GM20000 (cell line): ENCODE results near the gene TBC1D16.

ENCODE experiments used
- DNase-seq: peaks from one replicate; pipeline ENCODE4 v3.0.0; 2012; ENCODE audit warnings: low spot score
- CTCF ChIP-seq: IDR thresholded peaks from 2 replicates; pipeline ENCODE4 v1.5.1; 2012; ENCODE audit warnings: mild to moderate bottlenecking, control low read depth; ENCODE audit errors: extremely low read depth, missing control alignments

The TBC1D16 gene

GRCh38 chr17:79911430-79912399 is 124.0 kb downstream of the TBC1D16 start:
- TF ChIP-seq CTCF: no peak
- no peak for DNase-seq

- no peak for DNase-seq
- TF ChIP-seq CTCF: no peak
These were observed 124.7 kb downstream of the TBC1D16 start for GRCh38 chr17:79910985-79911361.

GRCh38 chr17:79909121-79909520 is 126.6 kb downstream of the TBC1D16 start:
- TF ChIP-seq CTCF: no peak
- no peak for DNase-seq

GRCh38 chr17:79907850-79908249 is 127.8 kb downstream of the TBC1D16 start:
- no peak for TF ChIP-seq CTCF
- DNase-seq: no peak

GRCh38 chr17:79907217-79907715 is 128.4 kb downstream of the TBC1D16 start:
- no peak for TF ChIP-seq CTCF
- DNase-seq: no peak

- DNase-seq: no peak
- TF ChIP-seq CTCF: no peak
These were observed 129.8 kb downstream of the TBC1D16 start for GRCh38 chr17:79905832-79906231.

- DNase-seq: no peak
- TF ChIP-seq CTCF: no peak
These were observed 130.8 kb downstream of the TBC1D16 start for GRCh38 chr17:79904865-79905264.
